GM19468 (cell line): ENCODE measurements around the gene NFKBIE.

Source experiments
- ATAC-seq: cut with Tn5 transposase; IDR thresholded peaks from one replicate; pipeline ENCODE4 v1.9.1; 2021; ENCODE audit warnings: mild to moderate bottlenecking, moderate library complexity, moderate number of reproducible peaks; ENCODE audit not compliant: unreplicated experiment; ENCODE audit errors: extremely low read depth

Gene NFKBIE

GRCh38 chr6:44229376-44230033 is 35.8 kb downstream of the NFKBIE start:
- no peak for ATAC-seq

GRCh38 chr6:44228836-44229235 is 36.5 kb downstream of the NFKBIE start:
- no peak for ATAC-seq

GRCh38 chr6:44228433-44228832 is 36.9 kb downstream of the NFKBIE start:
- no peak for ATAC-seq

DNA sequence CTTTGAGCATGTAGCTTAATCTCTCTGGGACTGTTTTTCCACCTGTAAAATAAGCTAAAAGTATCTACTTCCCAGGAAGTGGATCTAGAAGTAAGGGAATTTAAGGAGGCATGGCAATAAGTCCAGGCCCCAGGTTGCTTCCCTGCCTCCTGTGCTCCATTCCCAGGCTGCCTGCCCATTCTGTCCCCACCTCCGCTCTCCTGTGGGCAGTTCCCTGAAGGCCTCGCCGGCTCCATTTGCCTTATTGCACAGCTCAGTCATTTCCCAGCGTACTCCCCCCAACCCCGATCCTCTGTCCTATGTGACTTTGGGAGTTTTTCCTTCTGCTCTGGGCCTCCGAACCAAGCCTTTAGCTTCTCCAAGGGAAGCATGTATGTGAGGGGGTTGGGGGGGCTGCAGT is 37.3 kb downstream of the NFKBIE start:
- no peak for ATAC-seq

DNA sequence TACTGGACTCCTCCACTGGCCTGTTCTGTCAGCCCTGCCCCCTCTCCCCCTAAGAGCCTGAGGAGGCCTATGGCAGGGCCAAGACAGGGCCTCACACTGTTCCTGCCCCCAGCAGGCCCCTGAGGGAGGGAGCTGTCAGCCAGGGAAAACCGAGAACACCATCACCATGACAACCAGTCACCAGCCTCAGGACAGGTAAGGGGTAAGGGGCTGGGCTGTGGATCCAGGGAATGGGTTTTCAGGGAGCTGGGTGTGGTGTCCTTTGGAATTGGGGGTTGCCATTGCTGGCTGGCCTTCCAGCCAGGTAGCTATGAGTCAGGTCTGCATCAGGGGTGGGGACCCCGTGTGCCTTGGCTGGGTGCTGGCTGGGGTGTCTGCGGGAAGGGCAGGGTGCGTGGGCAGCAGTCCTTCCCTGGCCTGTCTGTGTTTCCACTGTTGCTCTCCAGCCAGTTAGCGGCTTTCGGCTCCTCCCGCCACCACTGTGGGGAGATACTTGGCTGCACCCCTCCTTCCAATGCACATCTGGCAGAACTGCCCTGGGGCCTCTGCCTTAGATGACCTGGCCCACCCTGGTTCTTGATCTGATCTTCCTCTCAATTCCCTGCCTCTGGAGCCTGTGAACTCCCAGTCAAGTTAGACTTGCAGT is 38.1 kb downstream of the NFKBIE start:
- no peak for ATAC-seq

DNA sequence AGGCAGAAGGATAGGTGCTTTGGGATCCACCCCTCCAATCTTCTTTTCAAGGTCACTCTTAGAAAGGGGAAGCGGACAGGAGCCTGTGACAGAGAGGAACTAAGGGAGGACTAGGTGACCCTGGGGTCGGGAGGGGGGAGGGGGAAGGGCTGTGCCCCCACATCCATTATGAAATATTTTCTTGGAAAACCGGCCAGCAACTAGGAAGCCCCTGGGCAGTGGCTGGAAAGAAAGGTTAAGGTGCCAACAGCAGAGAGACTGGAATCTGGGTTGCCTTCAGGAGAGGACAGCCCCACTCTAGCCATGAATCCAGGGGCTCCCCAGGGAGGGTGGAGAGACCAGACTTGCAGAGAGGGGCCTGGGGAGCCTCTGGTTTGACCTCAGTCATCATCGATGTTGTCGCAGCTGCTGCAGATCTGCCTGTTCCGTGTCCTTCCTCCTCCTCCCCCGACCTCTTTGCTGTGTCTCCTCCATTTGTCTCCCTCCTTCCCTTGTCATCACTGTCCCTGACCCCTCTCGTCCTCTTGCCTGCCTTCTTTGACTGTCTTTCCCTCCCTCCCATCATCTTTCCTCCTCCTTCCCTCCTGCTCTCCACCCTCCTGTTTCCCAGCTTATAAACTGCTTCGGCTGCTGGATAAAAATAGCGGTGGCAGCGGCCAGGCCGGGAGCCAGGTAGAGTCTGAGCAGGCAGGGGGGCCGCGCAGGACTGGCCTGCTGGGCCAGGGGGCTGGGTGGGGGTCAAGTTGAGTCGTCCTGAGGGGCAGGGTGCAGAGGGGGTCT is 38.8 kb downstream of the NFKBIE start:
- ATAC-seq, result no peak

DNA sequence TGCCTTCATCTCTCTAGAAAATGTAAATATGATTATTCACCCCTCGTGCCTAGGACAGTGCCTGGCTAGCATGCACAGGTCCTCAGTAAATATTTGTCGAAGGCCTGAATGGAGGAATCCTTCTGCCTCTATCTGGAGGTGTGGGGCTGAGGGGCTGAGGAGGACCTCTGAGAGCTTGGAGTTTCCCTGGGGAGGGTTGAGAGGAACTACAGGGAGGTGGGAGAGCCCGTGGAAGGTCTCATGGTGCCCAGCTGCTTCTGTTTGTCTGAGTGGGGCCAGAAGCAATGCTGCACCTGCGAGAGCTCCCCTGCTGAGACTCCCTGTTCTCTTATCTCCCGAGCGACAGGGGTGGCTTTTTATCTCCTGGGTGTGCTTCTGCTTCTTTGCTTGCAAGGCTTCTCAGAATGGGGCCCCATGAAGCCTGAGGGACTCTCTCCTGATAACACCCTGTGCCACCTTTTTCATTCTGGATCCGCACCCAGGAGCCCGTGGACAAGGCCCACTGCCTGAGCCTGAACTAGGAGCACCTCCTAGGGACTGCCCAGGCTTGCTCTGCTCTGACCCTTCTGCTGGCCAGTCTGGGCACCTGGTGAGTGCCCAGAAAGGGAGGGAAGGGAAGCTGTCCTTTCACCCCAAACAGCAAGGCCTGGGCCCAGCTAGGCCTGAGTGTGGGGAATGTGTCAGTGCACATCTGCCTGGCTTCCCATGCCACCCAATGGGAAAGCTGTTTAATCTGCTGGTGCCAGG is 39.6 kb downstream of the NFKBIE start:
- no peak for ATAC-seq

GRCh38 chr6:44224965-44225305 is 40.4 kb downstream of the NFKBIE start:
- ATAC-seq, result no peak

- ATAC-seq, result no peak
These were observed 41.1 kb downstream of the NFKBIE start for GRCh38 chr6:44224029-44224964.

DNA sequence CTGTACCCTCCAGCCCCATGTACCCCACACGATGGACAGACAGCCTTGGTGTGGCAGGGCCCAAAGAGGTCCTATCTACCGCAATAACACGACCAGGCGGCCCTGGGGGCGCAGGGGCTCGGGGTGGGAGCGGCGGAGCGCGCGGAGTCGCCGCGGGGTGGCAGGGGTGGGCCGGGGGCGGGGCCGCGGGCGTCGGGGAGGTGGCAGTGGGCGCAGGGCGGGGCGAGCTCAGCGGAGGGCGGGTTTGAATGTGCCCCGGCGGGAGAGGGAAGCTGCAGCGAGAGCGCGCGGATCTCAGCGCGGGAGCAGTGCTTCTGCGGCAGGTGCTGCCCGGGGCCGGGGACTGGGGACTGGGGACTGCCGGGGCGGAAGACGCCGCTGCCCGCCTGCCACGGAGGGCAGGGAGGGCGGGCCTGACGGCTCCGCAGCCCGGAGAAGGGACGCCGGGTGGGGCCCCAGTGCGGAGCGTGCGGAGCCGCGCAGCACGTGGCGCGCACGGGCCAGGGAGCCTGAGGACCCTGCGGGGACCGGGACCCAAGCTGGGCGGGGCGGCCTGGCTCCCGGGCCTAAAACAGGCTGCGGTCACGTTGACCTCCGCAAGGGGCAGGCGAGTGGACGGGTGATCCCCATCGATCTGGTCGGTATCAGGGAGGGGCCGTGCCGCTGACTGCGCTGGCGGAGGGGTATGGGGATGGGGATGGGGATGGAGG is 41.9 kb downstream of the NFKBIE start, which contains the start of gene SLC29A1:
Gene SLC29A1 (plus strand): TSS at position 277 of the 710 bp plus-strand sequence. CDS start 3,719 bp downstream, outside the sequence.
- peak; percentile 35 for ATAC-seq

- no peak for ATAC-seq
These were observed 42.6 kb downstream of the NFKBIE start for GRCh38 chr6:44222486-44223318.

DNA sequence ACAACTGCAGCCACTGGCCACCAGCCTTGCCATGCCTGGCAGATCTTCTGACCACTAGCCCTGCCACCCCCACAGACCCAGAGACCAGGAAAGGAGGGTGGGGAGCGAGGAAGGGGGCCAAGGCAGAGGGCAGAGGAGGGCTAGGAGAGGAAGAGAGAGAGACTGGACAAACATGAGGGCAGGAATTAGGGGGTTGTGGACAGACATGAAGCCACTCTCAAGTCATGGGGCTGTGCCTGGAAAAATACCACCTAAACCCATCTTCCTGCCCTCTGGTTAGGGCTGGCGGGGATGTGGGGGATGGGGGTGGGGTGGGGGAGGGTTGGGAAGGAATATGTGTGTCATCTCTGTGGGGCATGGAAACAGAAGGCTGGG is 43.4 kb downstream of the NFKBIE start:
- no peak for ATAC-seq

DNA sequence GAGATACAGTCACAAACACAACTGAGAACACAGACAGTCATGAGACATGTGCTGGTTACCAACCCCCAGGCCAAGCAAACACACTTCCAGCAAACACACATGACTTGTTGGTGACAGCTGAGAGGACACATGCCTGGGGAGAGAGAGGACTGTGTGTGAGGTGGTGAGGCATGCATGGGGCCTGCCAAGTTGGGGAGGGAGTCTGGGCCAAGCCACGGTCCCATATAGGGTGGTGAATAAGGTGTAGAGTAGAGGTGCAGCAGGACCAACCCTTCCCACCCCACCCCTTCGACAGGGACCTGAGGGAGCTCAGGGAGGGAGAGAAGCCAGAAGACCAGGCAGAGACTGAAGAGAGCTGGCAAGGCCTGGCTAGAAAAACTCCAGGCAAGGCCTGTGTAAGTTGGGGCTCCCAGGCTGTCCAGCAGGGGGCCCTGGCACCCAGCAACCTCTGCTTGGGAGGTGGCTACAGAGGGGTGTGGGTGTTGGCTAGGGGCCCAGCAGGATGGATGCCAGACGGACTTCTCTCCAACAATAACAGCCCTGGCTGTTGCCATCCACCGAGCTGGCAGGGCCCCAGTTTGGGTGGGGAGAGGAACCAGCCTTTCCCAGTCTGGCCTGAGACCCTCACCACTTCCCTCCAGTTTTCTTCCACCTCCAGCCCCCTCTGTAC is 43.9 kb downstream of the NFKBIE start:
- no peak for ATAC-seq

DNA sequence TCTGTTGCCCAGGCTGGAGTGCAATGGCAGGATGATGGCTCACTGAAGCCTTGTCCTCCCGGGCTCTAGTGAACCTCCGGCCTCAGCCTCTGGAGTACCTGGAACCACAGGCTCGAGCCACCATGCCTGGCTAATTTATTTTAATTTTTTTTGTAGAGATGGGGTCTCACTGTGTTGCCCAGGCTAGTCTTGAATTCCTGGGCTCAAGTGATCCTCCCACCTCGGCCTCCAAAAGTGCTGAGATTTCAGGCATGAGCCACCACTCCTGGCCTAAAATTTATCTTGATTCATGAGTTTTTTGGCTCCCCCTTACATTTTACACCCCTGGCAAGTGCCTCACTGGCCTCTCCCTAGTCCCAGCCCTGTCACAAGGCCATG is 44.4 kb downstream of the NFKBIE start:
- ATAC-seq, result no peak

DNA sequence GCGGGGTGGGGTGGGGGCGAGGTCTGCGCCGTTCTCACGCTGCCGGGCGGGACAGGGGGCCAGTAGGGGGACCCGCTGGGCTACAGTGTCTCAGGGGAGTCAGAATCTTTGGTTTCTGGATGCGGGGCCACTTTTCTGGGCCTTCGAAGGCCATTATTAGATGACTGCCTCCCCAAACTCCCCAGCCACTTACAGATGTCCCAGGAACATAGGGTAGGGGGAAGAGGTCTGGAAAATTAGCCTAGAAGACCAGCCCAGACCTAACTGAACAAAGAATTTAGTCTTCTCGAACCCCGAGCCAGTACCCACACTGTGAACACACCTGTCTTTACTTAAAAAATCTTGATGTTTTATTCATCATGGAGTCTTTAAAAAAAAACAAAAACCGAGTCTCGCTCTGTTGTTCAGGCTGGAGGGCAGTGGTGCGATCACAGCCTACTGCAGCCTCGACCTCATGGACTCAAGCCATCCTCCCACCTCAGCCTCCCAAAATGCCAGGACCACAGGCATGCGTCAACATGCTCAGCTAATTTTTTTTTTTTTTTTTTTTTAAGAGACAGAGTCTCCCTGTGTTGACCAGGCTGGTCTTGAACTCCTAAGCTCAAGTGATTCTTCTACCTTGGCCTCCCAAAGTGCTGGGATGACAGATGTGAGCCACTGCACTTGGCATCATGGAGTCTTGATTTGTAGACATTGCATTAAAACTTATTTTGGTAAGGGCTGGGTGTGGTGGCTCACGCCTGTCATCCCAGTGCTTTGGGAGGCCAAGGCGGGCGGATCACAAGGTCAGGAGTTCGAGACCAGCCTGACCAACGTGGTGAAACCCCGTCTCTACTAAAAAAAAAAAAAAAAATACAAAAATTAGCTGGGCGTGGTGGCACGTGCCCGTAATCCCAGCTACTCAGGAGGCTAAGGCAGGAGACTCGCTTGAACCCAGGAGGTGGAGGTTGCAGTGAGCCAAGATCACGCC is 45.3 kb downstream of the NFKBIE start:
- ATAC-seq, result no peak

GRCh38 chr6:44219053-44219814 is 46.1 kb downstream of the NFKBIE start:
- ATAC-seq, result peak; percentile 34
